Endothelial cell of umbilical vein (primary cell): ENCODE data around the gene WDR26. TPM values are rescaled to one million over a fixed set of nuclear protein-coding genes. Genes with fewer than 3 reads are reported as not detected.

Source experiments
- BruUV-seq: library from RNA; stranded (reverse); fragments of 400-500 nt; replicated peaks from 2 replicates; lab custom pipeline; 2021; lab: Mats Ljungman, UMichigan
- CTCF ChIA-PET: fragments of 300-600, 350-600 bp; sonication (Branson Sonifier 250); formaldehyde crosslinking; loops from one replicate; lab custom pipeline; 2021; ENCODE audit warnings: antibody characterized with exemption, inconsistent platforms; lab: Charles Lee
- POLR2A ChIA-PET: fragments of 300-600, 350-600 bp; sonication (Branson Sonifier 250); formaldehyde crosslinking; loops from one replicate; lab custom pipeline; 2021; ENCODE audit warnings: antibody characterized with exemption, inconsistent platforms; lab: Charles Lee
- DNase-seq: peaks from one replicate; pipeline ENCODE4 v3.0.0-alpha.2; 2011; ENCODE audit warnings: low read depth, low spot score
- FAIRE-seq: peaks from 2 replicates; lab custom pipeline; 2011; peaks lifted over from hg19 to GRCh38; lab: Jason Lieb, UNC
- H2AFZ ChIP-seq: 2 replicates; pipeline ENCODE4 v1.6.0; 2012; ENCODE audit warnings: low read depth, low read length, control low read depth, inconsistent platforms
- H3K27ac ChIP-seq: 2 replicates; pipeline ENCODE4 v1.5.1; 2011; ENCODE audit warnings: low read depth, mild to moderate bottlenecking, control low read depth, low read length, moderate library complexity; ENCODE audit not compliant: insufficient read depth
- H3K27me3 ChIP-seq, 2 experiments: 2 replicates each; pipeline versions ENCODE4 v1.6.0 to v1.6.1; 2011; ENCODE audit warnings: low read length in 2 of 2, mixed read lengths in 1 of 2; ENCODE audit not compliant: control insufficient read depth in 2 of 2, insufficient read depth in 2 of 2
- H3K36me3 ChIP-seq, 2 experiments: 2 replicates in 1 of 2; 3 replicates in 1 of 2; pipeline ENCODE4 v1.5.1; 2011; ENCODE audit warnings: low read length in 2 of 2, mild to moderate bottlenecking in 1 of 2, moderate library complexity in 1 of 2; ENCODE audit not compliant: control insufficient read depth in 2 of 2, insufficient read depth in 2 of 2; ENCODE audit errors: extremely low read depth in 1 of 2
- H3K4me1 ChIP-seq: 3 replicates; pipeline ENCODE4 v1.5.1; 2011; ENCODE audit warnings: mild to moderate bottlenecking, low read length; ENCODE audit not compliant: control insufficient read depth, insufficient read depth; ENCODE audit errors: extremely low read depth
- H3K4me2 ChIP-seq: 2 replicates; pipeline ENCODE4 v1.6.1; 2011; ENCODE audit warnings: low read length, control low read depth, mixed read lengths; ENCODE audit not compliant: insufficient read depth
- H3K4me3 ChIP-seq, 3 experiments: fragments of 200-600 bp in 1 of 3; sonication (generic), shearing (Covaris generic) in 1 of 3; replicated peaks in 1 of 3; 2 replicates each; pipeline ENCODE4 v1.5.1; 2011 to 2016; ENCODE audit warnings: control low read depth in 3 of 3, low read length in 3 of 3, mild to moderate bottlenecking in 2 of 3, inconsistent platforms in 1 of 3, low read depth in 1 of 3, moderate library complexity in 1 of 3; ENCODE audit not compliant: insufficient read depth in 1 of 3
- H3K79me2 ChIP-seq: 2 replicates; pipeline ENCODE4 v1.6.0; 2012; ENCODE audit warnings: low read length, inconsistent platforms; ENCODE audit not compliant: control insufficient read depth, insufficient read depth
- H3K9ac ChIP-seq: replicated peaks from 2 replicates; pipeline ENCODE3; 2011; ENCODE audit warnings: low read length, control low read depth; ENCODE audit not compliant: insufficient read depth; ENCODE audit errors: extremely low read depth
- H3K9me1 ChIP-seq: replicated peaks from 3 replicates; pipeline ENCODE4 v1.6.0; 2011; ENCODE audit warnings: mild to moderate bottlenecking, low read length; ENCODE audit not compliant: control insufficient read depth, insufficient read depth; ENCODE audit errors: extremely low read depth
- H3K9me3 ChIP-seq: replicated peaks from 2 replicates; pipeline ENCODE4 v1.5.1; 2012; ENCODE audit warnings: low read length, inconsistent platforms; ENCODE audit not compliant: control insufficient read depth, insufficient read depth
- H4K20me1 ChIP-seq: replicated peaks from 2 replicates; pipeline ENCODE3; 2011; ENCODE audit warnings: mild to moderate bottlenecking, low read length; ENCODE audit not compliant: control insufficient read depth, insufficient read depth; ENCODE audit errors: extremely low read depth
- CTCF ChIP-seq, 2 donors: IDR thresholded peaks; 1 replicate in 1 of 2; 2 replicates in 1 of 2; pipeline ENCODE4 v1.5.1; 2011; ENCODE audit warnings: low read length in 2 of 2, mild to moderate bottlenecking in 2 of 2, moderate library complexity in 2 of 2, control low read depth in 1 of 2, inconsistent platforms in 1 of 2, low read depth in 1 of 2; ENCODE audit not compliant: insufficient read depth in 1 of 2; ENCODE audit errors: extremely low read depth in 1 of 2
- EZH2 ChIP-seq: IDR thresholded peaks from 2 replicates; pipeline ENCODE4 v1.6.1; 2012; ENCODE audit warnings: borderline replicate concordance, low read depth, mild to moderate bottlenecking, moderate library complexity, low read length, inconsistent platforms; ENCODE audit not compliant: severe bottlenecking
- FOS ChIP-seq: IDR thresholded peaks from 2 replicates; pipeline ENCODE4 v1.6.1; 2011; ENCODE audit warnings: mild to moderate bottlenecking, low read length, moderate library complexity, borderline replicate concordance; ENCODE audit not compliant: insufficient read depth
- GATA2 ChIP-seq: IDR thresholded peaks from 2 replicates; pipeline ENCODE4 v1.7.0; 2011; ENCODE audit warnings: low read depth, mild to moderate bottlenecking, moderate library complexity, mixed read lengths, low read length; ENCODE audit not compliant: insufficient read length, insufficient read depth
- JUN ChIP-seq: IDR thresholded peaks from 2 replicates; pipeline ENCODE4 v1.6.1; 2011; ENCODE audit warnings: borderline replicate concordance, low read depth; ENCODE audit not compliant: insufficient read length, insufficient read depth
- MAX ChIP-seq: IDR thresholded peaks from 2 replicates; pipeline ENCODE4 v1.6.1; 2011; ENCODE audit not compliant: insufficient read depth, insufficient read length
- MYC ChIP-seq: IDR thresholded peaks from one replicate; pipeline ENCODE4 v1.6.1; 2011; ENCODE audit warnings: mild to moderate bottlenecking, low read depth, low read length
- POLR2A ChIP-seq: IDR thresholded peaks from 2 replicates; pipeline ENCODE4 v1.6.1; 2012; ENCODE audit warnings: low read depth, mild to moderate bottlenecking, control low read depth, low read length
- POLR2AphosphoS5 ChIP-seq: IDR thresholded peaks from 2 replicates; pipeline ENCODE4 v1.6.1; 2012; ENCODE audit warnings: low read depth, mild to moderate bottlenecking, control low read depth, low read length, moderate library complexity; ENCODE audit not compliant: insufficient read depth
- dilution Hi-C: fragments of 300-500 bp; cut with MboI; formaldehyde crosslinking; loops from one replicate; pipeline ENCODE4 v1.15.0; 2019; ENCODE audit warnings: low sequenced_read_pairs; ENCODE audit not compliant: extremely low pct_ligation_motif_present
- intact Hi-C: fragments of 100-400 bp; cut with micrococcal nuclease; formaldehyde crosslinking; loops from one replicate; pipeline ENCODE4 v1.10.0; 2022
- polyA plus RNA-seq, 4 experiments: library from polyadenylated mRNA; depleted of rRNA in 3 of 4; stranded (reverse) in 3 of 4; unstranded in 1 of 4; fragments of >200 nt; gene quantifications; 2 replicates each; pipeline versions ENCODE4 v1.2.1 to v1.2.3, GENCODE V29; 2011 to 2012; ENCODE audit warnings: missing spikeins in 1 of 4
- total RNA-seq: library from RNA; stranded (reverse); gene quantifications from 2 replicates; pipeline ENCODE4 v1.2.3, GENCODE V29; 2021

The WDR26 gene
- total and polyA plus RNA-seq, 2 donors (not counting 3 experiments of a cell fraction or from before 2014, with no cell fraction given), result 26.7 to 92.4 TPM

GRCh38 chr1:224402472-224403036, 32.0 kb downstream of the WDR26 start:
- TF ChIP-seq MYC (no peak), CTCF (IDR thresholded peaks at IDR 0.05; ENCODE audit: extremely low read depth in 1 of 2, insufficient read depth in 1 of 2, low read depth in 1 of 2, low read length in 2 of 2) (no peak), POLR2A (no peak), EZH2 (no peak), FOS (no peak), POLR2AphosphoS5 (no peak), MAX (no peak), GATA2 (no peak), JUN (no peak)
- Histone ChIP-seq H3K27ac (no peak overlapping the region), H2AFZ (no peak overlapping the region), H3K4me3 (no peak overlapping the region), H3K9ac (no peak overlapping the region), H3K27me3 (no peaks in the 10 kb centered on the region), H3K9me1 (no peaks in the 10 kb centered on the region), H3K36me3 (peaks cover 14 to 51% of the 10 kb centered on the region in 2 experiments), H3K4me2 (no peak overlapping the region), H4K20me1 (peaks cover 6% of the 10 kb centered on the region), H3K9me3 (no peaks in the 10 kb centered on the region), H3K79me2 (no peaks in the 10 kb centered on the region), H3K4me1 (peaks cover 8% of the 10 kb centered on the region)
- no peak for FAIRE-seq
- ChIA-PET POLR2A (no interaction called here), CTCF (interaction anchor here (1.3 kb wide), 1 partner anchor 9 kb away, joined by 4 read pairs; no protein-coding TSS in a partner anchor)
- intact Hi-C loops, result no loop called here
- no TSS peak for BruUV-seq
- DNase-seq, result no peak
- dilution Hi-C loops, result no loop called here
